Spleen (tissue), 11 donors: ENCODE results near the gene RAD51D. TPM values are rescaled to one million over a fixed set of nuclear protein-coding genes. Genes with fewer than 3 reads are reported as not detected.

ENCODE experiments used
- DNase-seq: peaks from one replicate; pipeline ENCODE4 v3.0.0-alpha.2; 2020
- H3K27ac ChIP-seq, 8 donors: fragments of 200-600 bp; sonication (generic) in 7 of 8; 1 replicate in 4 of 8; 2 replicates in 4 of 8; pipeline versions ENCODE4 v1.5.0 to v1.8.0; 2016 to 2021; ENCODE audit warnings: inconsistent platforms in 4 of 8, mild to moderate bottlenecking in 4 of 8, moderate library complexity in 1 of 8
- H3K27me3 ChIP-seq, 7 donors: fragments of 200-600 bp; sonication (generic) in 6 of 7; replicated peaks in 1 of 7; 1 replicate in 4 of 7; 2 replicates in 3 of 7; pipeline versions ENCODE4 v1.5.0 to v1.8.0; 2016 to 2021; ENCODE audit warnings: inconsistent platforms in 3 of 7, mild to moderate bottlenecking in 1 of 7
- H3K36me3 ChIP-seq, 6 donors: fragments of 200-600 bp; sonication (generic) in 5 of 6; 1 replicate in 4 of 6; 2 replicates in 2 of 6; pipeline versions ENCODE4 v1.5.0 to v1.8.0; 2016 to 2021; ENCODE audit warnings: inconsistent platforms in 2 of 6
- H3K4me1 ChIP-seq, 6 donors: fragments of 200-600 bp; sonication (generic) in 5 of 6; 1 replicate in 3 of 6; 2 replicates in 3 of 6; pipeline versions ENCODE4 v1.5.0 to v1.8.0; 2016 to 2021; ENCODE audit warnings: inconsistent platforms in 3 of 6
- H3K4me3 ChIP-seq, 8 donors: fragments of 200-600 bp; sonication (generic) in 7 of 8; 1 replicate in 4 of 8; 2 replicates in 4 of 8; pipeline versions ENCODE4 v1.5.0 to v1.8.0; 2016 to 2021; ENCODE audit warnings: inconsistent platforms in 4 of 8, mild to moderate bottlenecking in 4 of 8, moderate library complexity in 2 of 8
- H3K9me3 ChIP-seq, 8 donors: fragments of 200-600 bp; sonication (generic) in 7 of 8; 1 replicate in 4 of 8; 2 replicates in 4 of 8; pipeline versions ENCODE4 v1.5.0 to v1.8.0; 2016 to 2021; ENCODE audit warnings: inconsistent platforms in 4 of 8
- POLR2A ChIP-seq, 3 donors: fragments of 450-650 bp; IDR thresholded peaks; one replicate each; pipeline ENCODE4 v1.5.1; 2017; ENCODE audit warnings: antibody characterized with exemption in 3 of 3, mild to moderate bottlenecking in 1 of 3
- POLR2AphosphoS5 ChIP-seq, 3 donors: sonication (generic); formaldehyde crosslinking; IDR thresholded peaks; one replicate each; pipeline ENCODE4 v1.5.1; 2017; ENCODE audit warnings: antibody characterized with exemption in 3 of 3
- WGBS, 5 donors: extraction: QIAGEN DNeasy Blood & Tissue Kit in 3 of 5; methylation state at CpG; one replicate each; pipeline versions ENCODE4 v1.1.5 to v1.1.7; 2013 to 2018; 5-methylcytosine and 5-hydroxymethylcytosine counted together
- intact Hi-C: fragments of 100-400 bp; cut with DNase I; formaldehyde crosslinking; loops from one replicate; pipeline ENCODE4 v1.15.0; 2023; ENCODE audit warnings: low total_unique reads
- polyA plus RNA-seq, 3 donors: library from polyadenylated mRNA; stranded (reverse); fragments of 200-250 nt; gene quantifications; one replicate each; pipeline ENCODE4 v1.2.1, GENCODE V29; 2013
- total RNA-seq, 7 donors: library from RNA; depleted of rRNA in 3 of 7; stranded (reverse); fragments of >200 nt in 3 of 7; fragmentation: NEBNext Ultra II Directional in 4 of 7; extraction: Animal tissue kit (Norgen Biotek cat#: 25700) in 4 of 7; gene quantifications; one replicate each; pipeline versions ENCODE4 v1.1.0 to v1.2.1, GENCODE V29; 2016 to 2021
- TF ChIP-seq, protein P1 (sequence below), 11 experiments: fragments of 200-600 bp in 7 of 11; fragments of 450-650 bp in 4 of 11; sonication (generic) in 4 of 11; IDR thresholded peaks in 8 of 11; conservative IDR thresholded peaks in 3 of 11; 1 replicate in 7 of 11; 2 replicates in 4 of 11; pipeline versions ENCODE4 v1.4.0 to v1.8.0; 2016 to 2021; ENCODE audit warnings: antibody characterized with exemption in 11 of 11, inconsistent platforms in 4 of 11, mild to moderate bottlenecking in 1 of 11
- donor health status: healthy with polysubstance abuse.
- donor health status: DM: no; HTN: no; CAD: no; lungs with moderate emphysema.
- donor health status: DM: no; HTN: no; CAD: no.
- donor health status: Bipolar disorder and iron deficiency.
- donor health status: healthy.
- donor health status: DM: no; HTN: no; CAD: no.
- donor health status: DM: yes; HTN: yes; CAD: no.

RAD51D gene
- total and polyA plus RNA-seq, 10 donors, result 4.0 to 24.1 (median 14.4) TPM

DNA sequence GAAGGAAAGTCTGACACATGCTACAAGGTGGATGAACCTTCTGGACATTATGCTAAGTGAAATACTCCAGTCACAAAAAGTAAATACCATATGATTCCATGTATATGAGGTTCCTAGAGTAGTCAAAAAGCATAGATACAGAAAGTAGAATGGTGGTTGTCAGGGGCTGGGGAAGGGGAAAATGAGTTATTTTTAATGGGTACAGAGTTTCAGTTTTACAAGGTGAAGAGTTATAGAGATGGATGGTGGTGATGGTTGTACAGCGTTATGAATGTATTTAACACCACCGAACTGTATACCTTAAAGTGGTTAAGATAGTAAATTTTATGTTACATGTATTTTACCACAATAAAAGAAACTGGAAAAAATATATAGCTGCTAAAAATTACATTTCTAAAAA, 17.9 kb downstream of the RAD51D start:
- intact Hi-C loops, result no loop called here
- no peaks in the 10 kb centered on the region for H3K27me3 ChIP-seq
- H3K9me3 ChIP-seq, result peaks cover 0 to 6% (median 0%) of the 10 kb centered on the region in 8 donors
- DNase-seq, result no peak
- no peak for TF ChIP-seq POLR2A (IDR thresholded peaks at IDR 0.05)
- TF ChIP-seq, protein P1, sequence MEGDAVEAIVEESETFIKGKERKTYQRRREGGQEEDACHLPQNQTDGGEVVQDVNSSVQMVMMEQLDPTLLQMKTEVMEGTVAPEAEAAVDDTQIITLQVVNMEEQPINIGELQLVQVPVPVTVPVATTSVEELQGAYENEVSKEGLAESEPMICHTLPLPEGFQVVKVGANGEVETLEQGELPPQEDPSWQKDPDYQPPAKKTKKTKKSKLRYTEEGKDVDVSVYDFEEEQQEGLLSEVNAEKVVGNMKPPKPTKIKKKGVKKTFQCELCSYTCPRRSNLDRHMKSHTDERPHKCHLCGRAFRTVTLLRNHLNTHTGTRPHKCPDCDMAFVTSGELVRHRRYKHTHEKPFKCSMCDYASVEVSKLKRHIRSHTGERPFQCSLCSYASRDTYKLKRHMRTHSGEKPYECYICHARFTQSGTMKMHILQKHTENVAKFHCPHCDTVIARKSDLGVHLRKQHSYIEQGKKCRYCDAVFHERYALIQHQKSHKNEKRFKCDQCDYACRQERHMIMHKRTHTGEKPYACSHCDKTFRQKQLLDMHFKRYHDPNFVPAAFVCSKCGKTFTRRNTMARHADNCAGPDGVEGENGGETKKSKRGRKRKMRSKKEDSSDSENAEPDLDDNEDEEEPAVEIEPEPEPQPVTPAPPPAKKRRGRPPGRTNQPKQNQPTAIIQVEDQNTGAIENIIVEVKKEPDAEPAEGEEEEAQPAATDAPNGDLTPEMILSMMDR (IDR thresholded peaks at IDR 0.05 in 8 of 11, conservative IDR thresholded peaks at IDR 0.05 in 3 of 11), result no peak
- no peak for TF ChIP-seq POLR2AphosphoS5 (IDR thresholded peaks at IDR 0.05)
- no peak overlapping the region for H3K27ac ChIP-seq
- WGBS, 5 donors, result 80 to 85% (median 84%) methylated on average over 2 of the region's 2 CpGs
- H3K4me1 ChIP-seq, result peaks cover 0 to 18% (median 0%) of the 10 kb centered on the region in 6 donors
- no peak overlapping the region for H3K4me3 ChIP-seq
- peaks cover 0 to 92% (median 57%) of the 10 kb centered on the region in 6 donors for H3K36me3 ChIP-seq

DNA sequence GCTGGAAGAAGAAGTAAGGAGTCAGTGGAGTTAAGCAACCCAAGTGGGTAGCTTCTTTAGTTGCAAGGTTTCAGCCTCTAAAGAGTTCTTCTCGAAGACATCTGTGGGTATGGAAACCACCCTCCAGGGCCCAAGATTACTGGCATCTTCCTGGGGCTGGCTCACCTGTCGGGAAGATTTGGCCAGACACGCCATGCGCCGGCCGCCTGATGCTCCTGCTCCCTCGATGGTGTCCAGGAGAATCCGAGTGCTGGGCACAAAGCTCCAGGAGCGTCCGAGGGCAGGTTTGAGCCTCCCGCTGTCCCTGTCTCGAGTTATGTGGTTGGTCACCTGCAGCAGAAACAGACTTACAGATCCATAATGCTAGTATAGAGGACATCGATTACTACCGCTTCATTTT, 18.6 kb downstream of the RAD51D start:
- no peaks in the 10 kb centered on the region for H3K27me3 ChIP-seq
- WGBS, 5 donors, result 86 to 96% (median 94%) methylated on average over 13 to 14 of the region's 14 CpGs
- peak overlapping the region in 4 of 8 donors; percentile 5 to 36 (median 28) for H3K27ac ChIP-seq
- TF ChIP-seq, protein P1 (IDR thresholded peaks at IDR 0.05 in 8 of 11, conservative IDR thresholded peaks at IDR 0.05 in 3 of 11), result no peak
- no peak for TF ChIP-seq POLR2A (IDR thresholded peaks at IDR 0.05)
- TF ChIP-seq POLR2AphosphoS5 (IDR thresholded peaks at IDR 0.05), result no peak
- peaks cover 0 to 86% (median 51%) of the 10 kb centered on the region in 6 donors for H3K36me3 ChIP-seq
- peaks cover 0 to 18% (median 0%) of the 10 kb centered on the region in 6 donors for H3K4me1 ChIP-seq
- no peak overlapping the region for H3K4me3 ChIP-seq
- no peak for DNase-seq
- peaks cover 0 to 2% (median 0%) of the 10 kb centered on the region in 8 donors for H3K9me3 ChIP-seq
- intact Hi-C loops, result no loop called here

DNA sequence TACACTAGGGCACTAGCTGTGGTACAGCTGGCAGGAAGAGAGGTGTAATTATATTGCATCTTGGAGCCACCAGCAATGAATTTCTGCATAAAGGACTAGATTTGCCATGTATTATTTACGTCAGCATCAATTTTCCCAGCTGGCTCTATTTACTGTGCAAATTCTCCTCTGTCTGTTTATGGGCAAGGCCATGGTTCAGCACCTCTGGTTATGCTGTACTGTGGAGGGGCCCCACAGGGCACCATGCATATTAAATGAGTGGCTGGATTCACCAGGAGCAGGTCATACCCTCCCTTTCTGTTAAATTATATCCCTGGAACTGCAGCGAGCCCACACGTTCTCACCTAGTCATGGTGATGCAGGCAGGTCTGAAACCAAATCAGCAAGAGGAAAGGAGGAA, 19.8 kb downstream of the RAD51D start:
- Histone ChIP-seq H3K36me3 (peaks cover 0 to 74% (median 42%) of the 10 kb centered on the region in 6 donors), H3K9me3 (no peaks in the 10 kb centered on the region), H3K4me1 (peaks cover 0 to 18% (median 0%) of the 10 kb centered on the region in 6 donors), H3K27me3 (no peaks in the 10 kb centered on the region), H3K4me3 (no peak overlapping the region), H3K27ac (peak overlapping the region in 1 of 8 donors; percentile 26)
- DNase-seq, result no peak
- WGBS, 5 donors, result 64 to 87% (median 72%) methylated on average over 3 of the region's 3 CpGs
- TF ChIP-seq POLR2A (IDR thresholded peaks at IDR 0.05) (no peak), POLR2AphosphoS5 (IDR thresholded peaks at IDR 0.05) (no peak)
- TF ChIP-seq, protein P1 (IDR thresholded peaks at IDR 0.05 in 8 of 11, conservative IDR thresholded peaks at IDR 0.05 in 3 of 11), result no peak
- intact Hi-C loops, result no loop called here

DNA sequence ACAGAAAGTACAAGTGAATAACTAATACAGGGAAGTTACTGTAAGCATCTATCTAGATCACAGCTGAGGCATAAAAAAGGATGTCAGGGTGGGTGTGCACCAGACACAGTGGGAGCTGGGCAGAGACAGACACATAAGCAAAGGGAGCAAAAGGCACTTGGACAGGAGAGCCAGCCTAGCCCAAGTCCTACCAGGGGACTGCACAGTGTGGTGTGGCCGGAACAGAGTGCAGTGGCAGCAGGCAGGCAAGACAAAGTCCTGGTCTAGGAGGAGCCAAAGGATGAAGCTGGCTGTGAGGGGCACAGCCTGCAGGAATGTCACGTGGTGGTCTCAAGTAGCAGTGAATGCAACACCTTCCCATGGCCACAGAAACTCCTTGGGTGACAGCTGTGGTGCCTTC, 21.9 kb downstream of the RAD51D start:
- DNase-seq, result no peak
- 83 to 96% (median 90%) methylated on average over 2 of the region's 2 CpGs for WGBS, 5 donors
- H3K4me3 ChIP-seq, result no peak overlapping the region
- H3K4me1 ChIP-seq, result peaks cover 0 to 18% (median 0%) of the 10 kb centered on the region in 6 donors
- intact Hi-C loops, result no loop called here
- H3K27me3 ChIP-seq, result no peaks in the 10 kb centered on the region
- no peak overlapping the region for H3K27ac ChIP-seq
- peaks cover 0 to 53% (median 29%) of the 10 kb centered on the region in 6 donors for H3K36me3 ChIP-seq
- TF ChIP-seq, protein P1 (IDR thresholded peaks at IDR 0.05 in 8 of 11, conservative IDR thresholded peaks at IDR 0.05 in 3 of 11), result no peak
- TF ChIP-seq POLR2AphosphoS5 (IDR thresholded peaks at IDR 0.05), result no peak
- no peak for TF ChIP-seq POLR2A (IDR thresholded peaks at IDR 0.05)
- H3K9me3 ChIP-seq, result no peaks in the 10 kb centered on the region
